Loucy (cell line): ENCODE measurements around the gene TUBA1B.

Source experiments
- H2AFZ ChIP-seq: fragments of 200-600 bp; sonication (generic); 2 replicates; pipeline ENCODE4 v1.6.0; 2016; ENCODE audit warnings: antibody characterized with exemption, mild to moderate bottlenecking, low read length, moderate library complexity
- H3F3A ChIP-seq: fragments of 200-600 bp; 2 replicates; pipeline ENCODE4 v1.6.0; 2016; ENCODE audit warnings: antibody characterized with exemption, low read depth, mild to moderate bottlenecking
- H3K27me3 ChIP-seq: fragments of 200-600 bp; sonication (generic); 2 replicates; pipeline ENCODE4 v1.6.1; 2014; ENCODE audit warnings: low read length, mild to moderate bottlenecking; ENCODE audit not compliant: insufficient read depth, poor library complexity, severe bottlenecking
- H3K36me3 ChIP-seq: fragments of 200-600 bp; sonication (generic); 2 replicates; pipeline ENCODE4 v1.6.1; 2016; ENCODE audit warnings: low read length; ENCODE audit not compliant: insufficient read depth
- H3K4me1 ChIP-seq: fragments of 200-600 bp; sonication (generic); 2 replicates; pipeline ENCODE4 v1.5.1; 2014; ENCODE audit warnings: low read length, mild to moderate bottlenecking; ENCODE audit not compliant: insufficient read depth, poor library complexity, severe bottlenecking
- H3K4me2 ChIP-seq: fragments of 200-600 bp; sonication (generic); 2 replicates; pipeline ENCODE4 v1.6.0; 2014; ENCODE audit warnings: antibody characterized with exemption, low read length, low read depth, mild to moderate bottlenecking; ENCODE audit not compliant: poor library complexity, severe bottlenecking
- H3K4me3 ChIP-seq: fragments of 200-600 bp; sonication (generic); 2 replicates; pipeline ENCODE4 v1.5.1; 2014; ENCODE audit warnings: low read length, mild to moderate bottlenecking, mixed read lengths; ENCODE audit not compliant: poor library complexity, severe bottlenecking
- H3K79me2 ChIP-seq: fragments of 200-600 bp; sonication (generic); 2 replicates; pipeline ENCODE4 v1.6.1; 2014; ENCODE audit warnings: low read length; ENCODE audit not compliant: insufficient read depth
- H3K9ac ChIP-seq: fragments of 200-600 bp; sonication (generic); 2 replicates; pipeline ENCODE4 v1.6.0; 2014; ENCODE audit warnings: mild to moderate bottlenecking, low read depth, low read length, moderate library complexity; ENCODE audit not compliant: poor library complexity, severe bottlenecking
- H3K9me2 ChIP-seq: fragments of 200-600 bp; sonication (generic); replicated peaks from 2 replicates; pipeline ENCODE4 v1.6.1; 2016; ENCODE audit warnings: low read depth, low read length, mixed read lengths
- H3K9me3 ChIP-seq: fragments of 200-600 bp; sonication (generic); 2 replicates; pipeline ENCODE4 v1.6.1; 2014; ENCODE audit warnings: mild to moderate bottlenecking, antibody characterized with exemption, low read length, low read depth; ENCODE audit not compliant: insufficient read depth
- H4K20me1 ChIP-seq: fragments of 200-600 bp; sonication (generic); 2 replicates; pipeline ENCODE4 v1.6.0; 2014; ENCODE audit warnings: antibody characterized with exemption, low read length, mild to moderate bottlenecking; ENCODE audit not compliant: insufficient read depth, poor library complexity, severe bottlenecking
- CTCF ChIP-seq: fragments of 200-600 bp; sonication (generic); conservative IDR thresholded peaks from 2 replicates; pipeline ENCODE4 v1.5.1; 2014; ENCODE audit warnings: mild to moderate bottlenecking, antibody characterized with exemption, low read length
- EZH2phosphoT487 ChIP-seq: fragments of 200-600 bp; IDR thresholded peaks from 2 replicates; pipeline ENCODE4 v1.6.1; 2018; ENCODE audit warnings: antibody characterized with exemption, mild to moderate bottlenecking, moderate library complexity, borderline replicate concordance

TUBA1B gene

GRCh38 chr12:49105504-49106084 lies 25.6 kb downstream of the TUBA1B start:
- H4K20me1 ChIP-seq: peaks cover 13% of the 10 kb centered on the region
- no peak overlapping the region for H3K9ac ChIP-seq

GRCh38 chr12:49104822-49105221 lies 26.4 kb downstream of the TUBA1B start:
- Histone ChIP-seq H3K4me2 (peak overlapping the region; percentile 30), H3K4me1 (peaks cover 34% of the 10 kb centered on the region), H3K9me3 (no peaks in the 10 kb centered on the region), H4K20me1 (peaks cover 13% of the 10 kb centered on the region), H3K9me2 (no peaks in the 10 kb centered on the region), H3K79me2 (peaks cover 33% of the 10 kb centered on the region), H2AFZ (no peak overlapping the region), H3K9ac (no peak overlapping the region), H3K36me3 (peaks cover 35% of the 10 kb centered on the region; the same call in 1 of the 2 replicates), H3K27me3 (no peaks in the 10 kb centered on the region), H3F3A (no peaks in the 10 kb centered on the region), H3K4me3 (no peak overlapping the region)
- no peak for TF ChIP-seq EZH2phosphoT487
- no peak for TF ChIP-seq CTCF

More at GRCh38 chr12:49105504-49106084, 25.6 kb downstream of the TUBA1B start:
- Histone ChIP-seq H3K9me3 (no peaks in the 10 kb centered on the region), H3K4me2 (no peak overlapping the region), H3K4me1 (peaks cover 34% of the 10 kb centered on the region), H3K4me3 (no peak overlapping the region), H3K27me3 (no peaks in the 10 kb centered on the region), H2AFZ (no peak overlapping the region), H3K9me2 (no peaks in the 10 kb centered on the region), H3K36me3 (peaks cover 27% of the 10 kb centered on the region; the same call in 1 of the 2 replicates), H3F3A (no peaks in the 10 kb centered on the region), H3K79me2 (peaks cover 39% of the 10 kb centered on the region)
- TF ChIP-seq EZH2phosphoT487 (no peak), CTCF (no peak)

- Histone ChIP-seq H3K9ac (no peak overlapping the region), H3K4me2 (no peak overlapping the region), H3K27me3 (no peaks in the 10 kb centered on the region), H3K9me2 (no peaks in the 10 kb centered on the region), H3K4me1 (peaks cover 9% of the 10 kb centered on the region), H3K9me3 (no peaks in the 10 kb centered on the region), H4K20me1 (no peaks in the 10 kb centered on the region), H3F3A (no peaks in the 10 kb centered on the region), H3K4me3 (no peak overlapping the region), H2AFZ (no peak overlapping the region), H3K36me3 (peaks cover 44% of the 10 kb centered on the region; the same call in 1 of the 2 replicates), H3K79me2 (peaks cover 2% of the 10 kb centered on the region; the same call in 1 of the 2 replicates)
- TF ChIP-seq EZH2phosphoT487 (no peak), CTCF (no peak)
Measured at GRCh38 chr12:49100380-49100779, 30.8 kb downstream of the TUBA1B start.
